GM12873 (cell line): ENCODE data around the gene RPS29.
A peak's percentile ranks its signal among the peaks of the same experiment; 100 is the strongest.

Experiments used
- CTCF ChIP-seq: IDR thresholded peaks from 2 replicates; pipeline ENCODE4 v1.5.1; 2012; ENCODE audit warnings: low read depth, mild to moderate bottlenecking, moderate library complexity, low read length, control low read depth; ENCODE audit not compliant: insufficient read depth; ENCODE audit errors: missing control alignments

RPS29 gene

DNA sequence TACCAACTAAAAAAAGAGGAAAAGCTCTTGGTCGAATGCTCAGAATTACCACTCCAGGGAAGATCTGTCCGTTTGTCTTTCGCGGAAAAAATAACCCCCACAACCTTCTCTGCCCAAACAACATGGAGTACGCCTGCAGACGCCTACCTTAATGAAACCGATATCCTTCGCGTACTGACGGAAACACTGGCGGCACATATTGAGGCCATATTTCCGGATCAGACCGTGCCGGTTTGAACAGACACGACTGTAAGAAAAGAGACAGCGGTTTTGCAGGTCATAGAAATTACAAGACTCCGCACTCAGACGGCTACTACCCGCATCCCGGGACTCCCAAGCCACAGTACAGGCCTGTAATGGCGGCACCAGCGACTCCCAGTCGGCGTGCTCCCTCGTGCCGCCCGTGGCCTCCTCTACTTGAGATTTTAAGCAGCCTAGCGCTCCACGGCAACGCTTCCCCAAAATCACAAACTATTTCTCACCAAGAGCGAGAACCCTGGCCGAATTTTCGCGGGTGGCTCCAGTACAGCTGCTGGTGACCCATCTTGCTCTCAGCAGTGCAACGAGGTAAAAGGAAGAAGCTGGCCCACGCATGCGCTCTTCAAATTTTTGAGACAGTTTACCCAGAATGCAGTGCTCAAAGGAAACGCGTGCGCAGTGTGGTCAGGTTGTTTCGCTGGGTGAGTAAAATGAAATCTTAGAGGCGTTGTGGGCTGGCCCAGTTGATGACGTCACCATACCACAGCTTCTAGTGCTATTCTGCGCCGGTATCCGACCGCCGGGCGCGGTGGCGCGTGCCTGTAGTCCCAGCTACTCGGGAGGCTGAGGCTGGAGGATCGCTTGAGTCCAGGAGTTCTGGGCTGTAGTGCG lies at the start of gene RPS29:
RPS29 (minus strand) TSS at position 578 of the 870 bp plus-strand sequence; CDS start at position 544, 34 bp downstream.
- no peak for TF ChIP-seq CTCF

GRCh38 chr14:49634547-49635334 lies 48.6 kb upstream of the RPS29 start, which contains the start of gene DNAAF2:
TSS of gene DNAAF2 (minus strand) at chr14:49635244. CDS start at chr14:49635149, 95 bp downstream.
- no peak for TF ChIP-seq CTCF

- TF ChIP-seq CTCF, result peak; percentile 83
Measured at GRCh38 chr14:49633640-49634546, 47.7 kb upstream of the RPS29 start.

DNA sequence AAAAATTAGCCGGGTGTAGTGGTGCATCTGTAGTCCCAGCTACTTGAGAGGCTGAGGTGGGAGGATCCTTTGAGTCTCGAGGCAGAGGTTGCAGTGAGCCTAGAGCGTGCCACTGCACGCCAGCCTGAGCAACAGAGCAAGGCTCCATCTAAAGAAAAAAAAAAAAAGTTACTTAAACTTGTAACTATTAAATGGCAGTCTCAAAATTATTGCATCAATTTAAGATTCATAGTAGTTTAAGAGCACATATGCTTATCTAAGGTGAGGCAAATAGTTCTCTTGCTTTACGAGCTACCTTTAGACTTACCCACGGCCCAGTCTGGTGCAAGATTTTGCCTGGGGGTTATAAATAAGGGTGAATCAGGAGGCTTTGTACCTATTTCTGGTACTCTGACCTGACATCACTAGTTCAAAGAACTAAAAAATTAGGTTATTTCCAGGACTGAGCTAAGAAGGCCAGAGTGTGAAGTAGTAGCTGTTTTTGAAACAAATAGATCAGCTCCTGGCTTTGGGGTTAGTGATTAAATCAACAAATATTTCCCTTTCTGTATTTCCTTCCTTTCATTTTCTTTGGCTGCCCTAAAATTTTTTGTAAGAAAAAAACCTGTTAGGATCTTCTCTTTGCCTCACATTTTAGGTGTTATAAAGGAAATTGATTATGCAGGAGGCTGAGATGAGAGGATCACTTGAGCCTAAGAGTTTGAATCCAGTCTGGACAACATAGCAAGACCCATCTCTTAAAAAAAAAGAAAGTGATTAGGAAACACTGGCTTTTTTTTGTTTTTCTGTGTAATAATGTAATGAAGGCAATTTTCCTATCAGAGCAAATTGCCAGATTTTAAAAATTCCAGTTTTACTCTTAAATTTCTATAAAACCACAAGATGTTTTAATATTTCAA lies 38.0 kb upstream of the RPS29 start:
- no peak for TF ChIP-seq CTCF

DNA sequence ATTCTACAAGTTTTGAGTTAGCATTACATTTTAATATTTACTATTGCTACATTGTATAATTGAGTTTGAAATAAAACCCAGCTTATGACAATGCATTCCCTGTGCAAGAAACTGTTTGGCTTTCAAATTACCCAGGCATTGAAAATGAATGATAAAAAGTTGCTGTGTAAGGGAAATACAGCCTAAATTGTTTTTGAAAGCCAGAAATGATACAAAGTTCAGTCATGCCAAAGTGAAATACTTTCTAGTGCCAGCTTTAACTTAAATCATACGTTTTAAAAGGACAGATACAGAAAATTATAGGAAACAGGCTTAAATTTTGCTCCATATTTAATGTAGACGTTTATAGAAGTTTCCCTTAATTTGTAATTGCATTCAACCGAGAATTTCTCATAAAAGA lies 37.2 kb upstream of the RPS29 start:
- no peak for TF ChIP-seq CTCF

- no peak for TF ChIP-seq CTCF
Measured at GRCh38 chr14:49622022-49622607, 35.9 kb upstream of the RPS29 start.
